Hematopoietic multipotent progenitor cell (in vitro differentiated cells): ENCODE data around the gene ITK. TPM values are rescaled to one million over a fixed set of nuclear protein-coding genes. Genes with fewer than 3 reads are reported as not detected.
"Not testable (repeated sequence)": the region's sequence is repeated elsewhere in the genome, so short reads cannot be mapped to it uniquely, and the experiment has no call there.

Source experiments
- DNase-seq, 3 donors: peaks; one replicate each; pipeline ENCODE4 v3.0.0-alpha.2; 2011 to 2015; ENCODE audit warnings: low read depth in 2 of 3, low spot score in 2 of 3
- total RNA-seq: library from RNA; depleted of rRNA; stranded (reverse); fragments of >200 nt; gene quantifications from one replicate; pipeline ENCODE4 v1.2.3, GENCODE V29; 2012

The ITK gene
- total RNA-seq, 1 donor: 0.27 TPM

GRCh38 chr5:157166214-157167213 is 14.1 kb upstream of the ITK start, which contains the start of gene GARIN3:
TSS of gene GARIN3 (minus strand) at chr5:157166264. CDS start at chr5:157166168, 96 bp downstream.
- no peak for DNase-seq

GRCh38 chr5:157167214-157167621 is 13.4 kb upstream of the ITK start:
- DNase-seq: no peak

- no peak for DNase-seq
Measured at GRCh38 chr5:157168286-157168685, 12.4 kb upstream of the ITK start.

GRCh38 chr5:157172403-157172802 is 8.2 kb upstream of the ITK start:
- no peak for DNase-seq

- DNase-seq: no peak
Measured at GRCh38 chr5:157175071-157175612, 5.5 kb upstream of the ITK start.

- no peak for DNase-seq
Measured at GRCh38 chr5:157177953-157178352, 2.7 kb upstream of the ITK start.

GRCh38 chr5:157178966-157179365 is 1.7 kb upstream of the ITK start:
- DNase-seq: no peak

GRCh38 chr5:157182143-157182757 is 1.6 kb downstream of the ITK start:
- no peak for DNase-seq

GRCh38 chr5:157184117-157184670 is 3.6 kb downstream of the ITK start:
- no peak for DNase-seq

- DNase-seq: not testable (repeated sequence)
Measured at GRCh38 chr5:157185122-157185521, 4.5 kb downstream of the ITK start.

- no peak for DNase-seq
Measured at GRCh38 chr5:157186309-157187045, 5.8 kb downstream of the ITK start.

GRCh38 chr5:157187046-157187754 is 6.6 kb downstream of the ITK start:
- no peak for DNase-seq

GRCh38 chr5:157188270-157188669 is 7.6 kb downstream of the ITK start:
- no peak for DNase-seq

- no peak for DNase-seq
Measured at GRCh38 chr5:157189223-157189622, 8.6 kb downstream of the ITK start.

- no peak for DNase-seq
Measured at GRCh38 chr5:157193699-157194424, 13.2 kb downstream of the ITK start.

- no peak for DNase-seq
Measured at GRCh38 chr5:157196045-157196444, 15.4 kb downstream of the ITK start.

GRCh38 chr5:157197086-157197485 is 16.4 kb downstream of the ITK start:
- DNase-seq: no peak

- DNase-seq: no peak
Measured at GRCh38 chr5:157198277-157198986, 17.8 kb downstream of the ITK start.

- DNase-seq: no peak
Measured at GRCh38 chr5:157201857-157202256, 21.2 kb downstream of the ITK start.
